ENCODE results near the gene ZNF394. TPM values are rescaled to one million over a fixed set of nuclear protein-coding genes. Genes with fewer than 3 reads are reported as not detected.

ZNF394 gene
- total RNA-seq, 1 experiment from 2014 or later = 24.2 TPM

DNA sequence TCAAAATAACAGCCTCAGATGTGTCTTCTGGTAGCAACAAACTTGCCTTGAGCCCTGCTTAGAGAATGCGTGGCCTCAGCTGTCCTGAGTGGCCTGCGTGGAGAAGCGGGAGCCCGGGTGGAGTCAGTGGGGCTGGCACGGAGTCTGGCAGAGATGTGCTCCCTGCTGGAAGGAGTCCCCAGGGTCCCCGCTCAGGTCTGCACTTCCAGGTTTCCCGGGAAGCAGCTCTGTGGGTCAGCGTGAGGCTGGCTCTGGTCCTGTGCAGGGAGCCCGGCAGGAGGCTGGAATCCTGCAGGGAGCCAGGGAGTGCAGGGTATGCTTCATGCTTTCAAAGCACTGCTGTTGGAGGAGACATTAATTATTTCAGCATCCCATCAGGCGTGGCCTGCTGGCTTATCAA is 51.2 kb downstream of the ZNF394 start:
- Histone ChIP-seq H3K27me3 (ENCODE audit: insufficient read depth, low read length) (no peaks in the 10 kb centered on the region), H2BK5ac (ENCODE audit: insufficient read length, low read length) (no peak overlapping the region), H3K79me1 (ENCODE audit: insufficient read depth, low read depth, low read length, poor library complexity, severe bottlenecking) (no peaks in the 10 kb centered on the region), H3K23me2 (ENCODE audit: insufficient read length, low read depth, low read length, poor library complexity, severe bottlenecking) (no peaks in the 10 kb centered on the region), H3K9me3 (ENCODE audit: control insufficient read depth, low read depth, low read length) (no peaks in the 10 kb centered on the region), H3K18ac (ENCODE audit: insufficient read length, low read depth, low read length) (no peak overlapping the region), H3K27ac (ENCODE audit: insufficient read length, low read depth, low read length) (no peak overlapping the region), H3K14ac (ENCODE audit: insufficient read depth, low read length) (no peak overlapping the region), H4K5ac (ENCODE audit: insufficient read length, low read depth, low read length) (no peak overlapping the region), H3T11ph (ENCODE audit: low read length) (no peak overlapping the region), H3K4me1 (ENCODE audit: insufficient read depth, low read length) (no peaks in the 10 kb centered on the region), H4K91ac (ENCODE audit: insufficient read length, low read depth, low read length) (no peak overlapping the region), H2BK15ac (ENCODE audit: low read depth, low read length) (no peak overlapping the region), H2BK12ac (ENCODE audit: insufficient read length, low read depth, low read length) (no peak overlapping the region), H3K79me2 (ENCODE audit: insufficient read depth, low read length) (no peaks in the 10 kb centered on the region), H3K56ac (ENCODE audit: insufficient read length, low read depth, low read length) (no peak overlapping the region), H3K9ac (ENCODE audit: extremely low read depth, insufficient read length, low read length) (no peak overlapping the region), H2AFZ (ENCODE audit: low read length) (no peak overlapping the region), H3K4ac (ENCODE audit: low read depth, low read length) (no peak overlapping the region), H4K8ac (replicated peaks; ENCODE audit: insufficient read length, low read depth, low read length) (no peak overlapping the region), H2BK120ac (ENCODE audit: low read depth, low read length, poor library complexity, severe bottlenecking) (no peak overlapping the region), H4K20me1 (ENCODE audit: control insufficient read depth, insufficient read depth, insufficient read length) (no peaks in the 10 kb centered on the region), H2BK20ac (ENCODE audit: low read depth, low read length, poor library complexity, severe bottlenecking) (no peak overlapping the region), H3K23ac (ENCODE audit: insufficient read length, low read depth, low read length) (no peak overlapping the region), H3K4me2 (ENCODE audit: insufficient read depth, insufficient read length, low read length) (no peak overlapping the region), H2AK5ac (ENCODE audit: insufficient read length, low read length) (no peak overlapping the region)
- Mint-ChIP-seq H3K4me3 (no peak overlapping the region; a peak in 1 of 5 replicates), H3K4me1 (no peaks in the 10 kb centered on the region), H3K27me3 (ENCODE audit: low read depth) (no peaks in the 10 kb centered on the region; the same call in 1 of the 2 replicates), H3K36me3 (ENCODE audit: insufficient read depth in 1 of 3, low read depth in 3 of 3) (peaks cover 43 to 88% (median 85%) of the 10 kb centered on the region in 3 experiments; a peak in 6 of 7 replicates), H3K27ac (no peak overlapping the region), H3K9me3 (no peaks in the 10 kb centered on the region)
- WGBS (ENCODE audit: extremely low coverage, insufficient read length, low lambda C conversion rate) = no CpG with 5 or more reads among the region's 10 CpGs
- TF ChIP-seq, protein P1, sequence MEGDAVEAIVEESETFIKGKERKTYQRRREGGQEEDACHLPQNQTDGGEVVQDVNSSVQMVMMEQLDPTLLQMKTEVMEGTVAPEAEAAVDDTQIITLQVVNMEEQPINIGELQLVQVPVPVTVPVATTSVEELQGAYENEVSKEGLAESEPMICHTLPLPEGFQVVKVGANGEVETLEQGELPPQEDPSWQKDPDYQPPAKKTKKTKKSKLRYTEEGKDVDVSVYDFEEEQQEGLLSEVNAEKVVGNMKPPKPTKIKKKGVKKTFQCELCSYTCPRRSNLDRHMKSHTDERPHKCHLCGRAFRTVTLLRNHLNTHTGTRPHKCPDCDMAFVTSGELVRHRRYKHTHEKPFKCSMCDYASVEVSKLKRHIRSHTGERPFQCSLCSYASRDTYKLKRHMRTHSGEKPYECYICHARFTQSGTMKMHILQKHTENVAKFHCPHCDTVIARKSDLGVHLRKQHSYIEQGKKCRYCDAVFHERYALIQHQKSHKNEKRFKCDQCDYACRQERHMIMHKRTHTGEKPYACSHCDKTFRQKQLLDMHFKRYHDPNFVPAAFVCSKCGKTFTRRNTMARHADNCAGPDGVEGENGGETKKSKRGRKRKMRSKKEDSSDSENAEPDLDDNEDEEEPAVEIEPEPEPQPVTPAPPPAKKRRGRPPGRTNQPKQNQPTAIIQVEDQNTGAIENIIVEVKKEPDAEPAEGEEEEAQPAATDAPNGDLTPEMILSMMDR (conservative IDR thresholded peaks at IDR 0.05) = no peak
- DNase-seq = no peak

Measured in H9 (cell line).